HepG2 (cell line): ENCODE measurements around the gene RYR2. TPM values are rescaled to one million over a fixed set of nuclear protein-coding genes. Genes with fewer than 3 reads are reported as not detected.

Experiments
- ATAC-seq: fragments of 200-7000 bp; cut with Tn5 transposase; 3 replicates; pipeline ENCODE4 v1.9.1; 2020; ENCODE audit warnings: mild to moderate bottlenecking, moderate library complexity
- BruUV-seq: library from RNA; stranded (reverse); fragments of 400-500 nt; replicated peaks from 2 replicates; lab custom pipeline; 2021; lab: Mats Ljungman, UMichigan
- CTCF ChIA-PET: fragments of 300-600 bp; formaldehyde crosslinking; extraction: SDS; loops from one replicate; lab custom pipeline; 2021; ENCODE audit warnings: low total read pairs, inconsistent platforms, low intra/inter-chr PET ratio; lab: Yijun Ruan, JAX
- POLR2A ChIA-PET: fragments of 350-600 bp; sonication (Branson Sonifier 250); formaldehyde crosslinking; loops from one replicate; lab custom pipeline; 2020; ENCODE audit warnings: antibody characterized with exemption, inconsistent platforms; lab: Yijun Ruan, JAX
- DNase-seq: peaks from one replicate; pipeline ENCODE4 v3.0.0-alpha.2; 2015; ENCODE audit warnings: low spot score
- FAIRE-seq: peaks from 3 replicates; lab custom pipeline; 2011; peaks lifted over from hg19 to GRCh38; lab: Jason Lieb, UNC
- H2AFZ ChIP-seq: one replicate; pipeline ENCODE4 v1.6.1; 2011; ENCODE audit warnings: low read length, inconsistent platforms
- H3K27ac ChIP-seq: fragments of 300-600 bp; 3 replicates; pipeline ENCODE4 v1.8.0; 2011; ENCODE audit warnings: mixed run types, mild to moderate bottlenecking, mixed read lengths, low read length, inconsistent platforms; ENCODE audit not compliant: insufficient read depth; ENCODE audit errors: extremely low read length
- H3K27me3 ChIP-seq, 2 experiments: fragments of 200-600 bp in 1 of 2; 2 replicates in 1 of 2; 3 replicates in 1 of 2; pipeline versions ENCODE4 v1.6.0 to v1.8.0; 2011; ENCODE audit warnings: low read length in 2 of 2, mild to moderate bottlenecking in 2 of 2, moderate library complexity in 2 of 2, inconsistent platforms in 1 of 2; ENCODE audit not compliant: insufficient read depth in 2 of 2, control insufficient read depth in 1 of 2
- H3K36me3 ChIP-seq, 2 experiments: fragments of 200-600 bp in 1 of 2; replicated peaks in 1 of 2; 2 replicates in 1 of 2; 3 replicates in 1 of 2; pipeline versions ENCODE4 v1.5.1 to v1.8.0; 2011; ENCODE audit warnings: low read length in 2 of 2, inconsistent platforms in 1 of 2; ENCODE audit not compliant: insufficient read depth in 2 of 2, control insufficient read depth in 1 of 2
- H3K4me1 ChIP-seq: 2 replicates; pipeline ENCODE4 v1.5.1; 2012; ENCODE audit warnings: low read length, inconsistent platforms; ENCODE audit not compliant: insufficient read depth
- H3K4me2 ChIP-seq: 2 replicates; pipeline ENCODE4 v1.6.0; 2011; ENCODE audit warnings: low read depth, low read length, inconsistent platforms
- H3K4me3 ChIP-seq, 3 experiments: fragments of 200-600 bp in 1 of 3; sonication (generic), shearing (Covaris generic) in 1 of 3; replicated peaks in 1 of 3; 2 replicates each; pipeline ENCODE4 v1.5.1; 2011 to 2016; ENCODE audit warnings: low read length in 3 of 3, inconsistent platforms in 2 of 3, low read depth in 2 of 3, mild to moderate bottlenecking in 2 of 3, control low read depth in 1 of 3, mixed read lengths in 1 of 3; ENCODE audit not compliant: insufficient read depth in 1 of 3
- H3K79me2 ChIP-seq: one replicate; pipeline ENCODE4 v1.6.1; 2011; ENCODE audit warnings: low read length, inconsistent platforms; ENCODE audit not compliant: insufficient read depth
- H3K9ac ChIP-seq: 2 replicates; pipeline ENCODE4 v1.6.0; 2011; ENCODE audit warnings: mild to moderate bottlenecking, low read depth, low read length, inconsistent platforms; ENCODE audit not compliant: insufficient read depth
- H3K9me3 ChIP-seq: 2 replicates; pipeline ENCODE4 v1.5.1; 2012; ENCODE audit warnings: mild to moderate bottlenecking, low read length
- H4K20me1 ChIP-seq: 2 replicates; pipeline ENCODE4 v1.6.0; 2011; ENCODE audit warnings: inconsistent platforms, mild to moderate bottlenecking, low read length, moderate library complexity; ENCODE audit not compliant: insufficient read depth
- ATF6 ChIP-seq: sonication (generic); formaldehyde crosslinking; conservative IDR thresholded peaks from 2 replicates; pipeline ENCODE4 v1.4.0; 2020; ENCODE audit warnings: missing genetic modification reagents
- EHMT2 ChIP-seq: fragments of 200-600 bp; sonication (generic); IDR thresholded peaks from 2 replicates; pipeline ENCODE4 v1.7.0; 2017; ENCODE audit warnings: antibody characterized with exemption, low read depth, low read length, borderline replicate concordance
- HNRNPUL1 ChIP-seq: fragments of 200-400 bp; formaldehyde crosslinking; IDR thresholded peaks from 2 replicates; pipeline ENCODE4 v1.6.1; 2017; ENCODE audit warnings: low read depth, mild to moderate bottlenecking, low read length, moderate library complexity
- NBN ChIP-seq: fragments of 450-650 bp; conservative IDR thresholded peaks from 2 replicates; pipeline ENCODE4 v1.6.1; 2017
- NFE2 ChIP-seq: sonication (generic); formaldehyde crosslinking; IDR thresholded peaks from 2 replicates; pipeline ENCODE4 v1.4.0; 2020; ENCODE audit warnings: missing genetic modification reagents
- ONECUT2 ChIP-seq: sonication (generic); formaldehyde crosslinking; IDR thresholded peaks from 2 replicates; pipeline ENCODE4 v1.4.0; 2020; ENCODE audit warnings: missing genetic modification reagents
- SSRP1 ChIP-seq: IDR thresholded peaks from 2 replicates; pipeline ENCODE4 v1.6.1; 2016; ENCODE audit warnings: control low read depth
- WGBS: methylation state at CpG from one replicate; pipeline ENCODE4 v1.1.6; 2017; ENCODE audit warnings: low lambda C conversion rate; 5-methylcytosine and 5-hydroxymethylcytosine counted together
- in situ Hi-C: cut with HindIII; loops from 2 replicates; pipeline ENCODE4 v1.10.0; 2017; ENCODE audit warnings: low pct_unique_long_range_greater_than_20kb; ENCODE audit not compliant: extremely low pct_ligation_motif_present
- intact Hi-C: fragments of 100-400 bp; cut with micrococcal nuclease; formaldehyde crosslinking; loops from one replicate; pipeline ENCODE4 v1.10.0; 2022; ENCODE audit not compliant: unreplicated experiment
- polyA plus RNA-seq, 8 experiments: library from polyadenylated mRNA; depleted of rRNA in 3 of 8; stranded (reverse) in 7 of 8; unstranded in 1 of 8; fragments of >200 nt; fragmentation: Illumina TruSeq in 4 of 8; extraction: Trizol in 4 of 8; gene quantifications; 2 replicates each; pipeline versions ENCODE4 v1.2.1 to v1.2.3, GENCODE V29; 2011 to 2016; ENCODE audit warnings: low read depth in 4 of 8, missing spikeins in 1 of 8, mixed read lengths in 1 of 8; ENCODE audit not compliant: insufficient read depth in 1 of 8
- total RNA-seq, 5 experiments: library from RNA; depleted of rRNA; stranded (reverse); fragments of >200 nt; fragmentation: Illumina TruSeq; extraction: Trizol; gene quantifications; 2 replicates each; pipeline ENCODE4 v1.2.3, GENCODE V29; 2016; ENCODE audit warnings: low read depth in 1 of 5

RYR2 gene
- total and polyA plus RNA-seq, 2 of the 13 experiments (the other 11 are each of a cell fraction or from before 2014, with no cell fraction given), result not detected

- TF ChIP-seq ATF6 (CRISPR knock-in tag), result no peak
- TF ChIP-seq NBN, result no peak
- no peak for TF ChIP-seq NFE2 (CRISPR knock-in tag)
- TF ChIP-seq, all 625 proteins: peak for 0
Observed at GRCh38 chr1:237712586-237713157, 670.7 kb downstream of the RYR2 start (continued).

DNA sequence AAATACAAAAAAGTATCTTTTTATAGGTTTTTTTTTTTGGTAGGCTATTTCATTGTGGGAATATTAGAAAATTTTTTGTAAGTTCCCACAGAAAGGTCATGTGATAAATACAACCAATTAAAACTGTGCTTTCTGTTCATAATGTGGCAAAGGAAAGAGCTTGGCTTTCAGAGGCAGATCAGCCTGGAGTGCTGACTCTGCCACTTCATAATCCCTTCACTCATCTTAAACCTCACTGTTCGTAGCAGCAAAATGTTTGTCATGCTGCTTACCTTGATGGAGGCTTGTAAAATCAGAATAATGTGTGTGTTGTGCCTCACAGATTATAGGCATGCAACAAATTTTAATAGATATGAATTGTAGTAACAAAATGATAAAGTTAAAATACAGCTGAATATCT, 671.9 kb downstream of the RYR2 start:
- Histone ChIP-seq H3K9me3 (no peaks in the 10 kb centered on the region), H3K4me1 (no peaks in the 10 kb centered on the region), H3K79me2 (no peaks in the 10 kb centered on the region), H3K27ac (no peak overlapping the region), H3K27me3 (no peaks in the 10 kb centered on the region), H2AFZ (no peak overlapping the region), H4K20me1 (no peaks in the 10 kb centered on the region), H3K9ac (no peak overlapping the region), H3K36me3 (no peaks in the 10 kb centered on the region), H3K4me2 (no peak overlapping the region), H3K4me3 (no peak overlapping the region)
- ChIA-PET POLR2A (no interaction called here), CTCF (no interaction called here)
- WGBS, result 48% methylated on average over 1 of the region's 1 CpG
- intact Hi-C loops, result no loop called here
- BruUV-seq, result no TSS peak
- DNase-seq (no peak), ATAC-seq (no peak), FAIRE-seq (no peak)
- TF ChIP-seq ONECUT2 (CRISPR knock-in tag) (no peak), EHMT2 (no peak), HNRNPUL1 (no peak), SSRP1 (CRISPR knock-in tag) (no peak)
- in situ Hi-C loops, result no loop called here
